HG02938 (cell line): ENCODE data around the gene RICTOR.
"Not testable (repeated sequence)": the region's sequence is repeated elsewhere in the genome, so short reads cannot be mapped to it uniquely, and the experiment has no call there.

Source experiments
- ATAC-seq: cut with Tn5 transposase; IDR thresholded peaks from one replicate; pipeline ENCODE4 v1.9.1; 2021; ENCODE audit warnings: mild to moderate bottlenecking, moderate library complexity; ENCODE audit not compliant: unreplicated experiment

RICTOR gene

GRCh38 chr5:39057734-39058133 is 16.5 kb downstream of the RICTOR start:
- no peak for ATAC-seq

GRCh38 chr5:39055768-39056398 is 18.3 kb downstream of the RICTOR start:
- ATAC-seq = no peak

GRCh38 chr5:39055027-39055767 is 19.0 kb downstream of the RICTOR start:
- no peak for ATAC-seq

- ATAC-seq = no peak
These were observed 21.0 kb downstream of the RICTOR start for GRCh38 chr5:39053189-39053588.

GRCh38 chr5:39052141-39052540 is 22.1 kb downstream of the RICTOR start:
- no peak for ATAC-seq

- no peak for ATAC-seq
These were observed 24.9 kb downstream of the RICTOR start for GRCh38 chr5:39049315-39049714.

- ATAC-seq = no peak
These were observed 33.3 kb downstream of the RICTOR start for GRCh38 chr5:39040875-39041274.

GRCh38 chr5:39034493-39034892 is 39.7 kb downstream of the RICTOR start:
- not testable (repeated sequence) for ATAC-seq

- no peak for ATAC-seq
These were observed 43.2 kb downstream of the RICTOR start for GRCh38 chr5:39031041-39031440.

GRCh38 chr5:39025456-39025855 is 48.7 kb downstream of the RICTOR start:
- no peak for ATAC-seq

GRCh38 chr5:39024884-39025283 is 49.3 kb downstream of the RICTOR start:
- no peak for ATAC-seq

- no peak for ATAC-seq
These were observed 50.2 kb downstream of the RICTOR start for GRCh38 chr5:39024005-39024404.

GRCh38 chr5:39023121-39023520 is 51.1 kb downstream of the RICTOR start:
- ATAC-seq = no peak

- no peak for ATAC-seq
These were observed 52.0 kb downstream of the RICTOR start for GRCh38 chr5:39022151-39022550.

GRCh38 chr5:39021413-39021812 is 52.8 kb downstream of the RICTOR start:
- ATAC-seq = no peak

- ATAC-seq = no peak
These were observed 53.7 kb downstream of the RICTOR start for GRCh38 chr5:39020458-39020857.

- no peak for ATAC-seq
These were observed 54.9 kb downstream of the RICTOR start for GRCh38 chr5:39019254-39019653.

- no peak for ATAC-seq
These were observed 56.7 kb downstream of the RICTOR start for GRCh38 chr5:39017504-39017903.

- ATAC-seq = no peak
These were observed 57.5 kb downstream of the RICTOR start for GRCh38 chr5:39016587-39017275.

- no peak for ATAC-seq
These were observed 58.2 kb downstream of the RICTOR start for GRCh38 chr5:39015743-39016586.

- no peak for ATAC-seq
These were observed 59.6 kb downstream of the RICTOR start for GRCh38 chr5:39014561-39014960.
